ENCODE measurements around the gene CA10.

Gene CA10

GRCh38 chr17:51820252-51820651, 338.3 kb downstream of the CA10 start:
- no peak for DNase-seq (ENCODE audit: low read depth in 2 of 3, low spot score in 2 of 3)

GRCh38 chr17:51819341-51820219, 338.9 kb downstream of the CA10 start:
- DNase-seq (ENCODE audit: low read depth in 2 of 3, low spot score in 2 of 3): no peak

GRCh38 chr17:51818777-51819176, 339.7 kb downstream of the CA10 start:
- no peak for DNase-seq (ENCODE audit: low read depth in 2 of 3, low spot score in 2 of 3)

GRCh38 chr17:51817955-51818354, 340.6 kb downstream of the CA10 start:
- DNase-seq (ENCODE audit: low read depth in 2 of 3, low spot score in 2 of 3): no peak

GRCh38 chr17:51817117-51817516, 341.4 kb downstream of the CA10 start:
- DNase-seq (ENCODE audit: low read depth in 2 of 3, low spot score in 2 of 3): no peak

GRCh38 chr17:51815097-51815496, 343.4 kb downstream of the CA10 start:
- no peak for DNase-seq (ENCODE audit: low read depth in 2 of 3, low spot score in 2 of 3)

- no peak for DNase-seq (ENCODE audit: low read depth in 2 of 3, low spot score in 2 of 3)
These were observed 344.0 kb downstream of the CA10 start for GRCh38 chr17:51814521-51814920.

GRCh38 chr17:51813784-51814174, 344.7 kb downstream of the CA10 start:
- DNase-seq (ENCODE audit: low read depth in 2 of 3, low spot score in 2 of 3): no peak

GRCh38 chr17:51813140-51813783, 345.3 kb downstream of the CA10 start:
- no peak for DNase-seq (ENCODE audit: low read depth in 2 of 3, low spot score in 2 of 3)

GRCh38 chr17:51807460-51807859, 351.1 kb downstream of the CA10 start:
- no peak for DNase-seq (ENCODE audit: low read depth in 2 of 3, low spot score in 2 of 3)

- no peak for DNase-seq (ENCODE audit: low read depth in 2 of 3, low spot score in 2 of 3)
These were observed 352.7 kb downstream of the CA10 start for GRCh38 chr17:51805765-51806164.

- no peak for DNase-seq (ENCODE audit: low read depth in 2 of 3, low spot score in 2 of 3)
These were observed 353.3 kb downstream of the CA10 start for GRCh38 chr17:51805185-51805584.

GRCh38 chr17:51803161-51803560, 355.4 kb downstream of the CA10 start:
- no peak for DNase-seq (ENCODE audit: low read depth in 2 of 3, low spot score in 2 of 3)

GRCh38 chr17:51802544-51802943, 356.0 kb downstream of the CA10 start:
- no peak for DNase-seq (ENCODE audit: low read depth in 2 of 3, low spot score in 2 of 3)

GRCh38 chr17:51801626-51802025, 356.9 kb downstream of the CA10 start:
- DNase-seq (ENCODE audit: low read depth in 2 of 3, low spot score in 2 of 3): no peak

GRCh38 chr17:51799981-51800380, 358.5 kb downstream of the CA10 start:
- DNase-seq (ENCODE audit: low read depth in 2 of 3, low spot score in 2 of 3): no peak

GRCh38 chr17:51799240-51799639, 359.3 kb downstream of the CA10 start:
- DNase-seq (ENCODE audit: low read depth in 2 of 3, low spot score in 2 of 3): no peak

GRCh38 chr17:51797150-51797549, 361.4 kb downstream of the CA10 start:
- DNase-seq (ENCODE audit: low read depth in 2 of 3, low spot score in 2 of 3): no peak

GRCh38 chr17:51796026-51796425, 362.5 kb downstream of the CA10 start:
- no peak for DNase-seq (ENCODE audit: low read depth in 2 of 3, low spot score in 2 of 3)

- no peak for DNase-seq (ENCODE audit: low read depth in 2 of 3, low spot score in 2 of 3)
These were observed 363.1 kb downstream of the CA10 start for GRCh38 chr17:51795401-51795800.

GRCh38 chr17:51794466-51794865, 364.0 kb downstream of the CA10 start:
- DNase-seq (ENCODE audit: low read depth in 2 of 3, low spot score in 2 of 3): no peak

- no peak for DNase-seq (ENCODE audit: low read depth in 2 of 3, low spot score in 2 of 3)
These were observed 364.8 kb downstream of the CA10 start for GRCh38 chr17:51793686-51794085.

GRCh38 chr17:51778842-51779241, 379.7 kb downstream of the CA10 start:
- no peak for DNase-seq (ENCODE audit: low read depth in 2 of 3, low spot score in 2 of 3)
